Measurements from ENCODE around the gene DVL1.

DVL1 gene

DNA sequence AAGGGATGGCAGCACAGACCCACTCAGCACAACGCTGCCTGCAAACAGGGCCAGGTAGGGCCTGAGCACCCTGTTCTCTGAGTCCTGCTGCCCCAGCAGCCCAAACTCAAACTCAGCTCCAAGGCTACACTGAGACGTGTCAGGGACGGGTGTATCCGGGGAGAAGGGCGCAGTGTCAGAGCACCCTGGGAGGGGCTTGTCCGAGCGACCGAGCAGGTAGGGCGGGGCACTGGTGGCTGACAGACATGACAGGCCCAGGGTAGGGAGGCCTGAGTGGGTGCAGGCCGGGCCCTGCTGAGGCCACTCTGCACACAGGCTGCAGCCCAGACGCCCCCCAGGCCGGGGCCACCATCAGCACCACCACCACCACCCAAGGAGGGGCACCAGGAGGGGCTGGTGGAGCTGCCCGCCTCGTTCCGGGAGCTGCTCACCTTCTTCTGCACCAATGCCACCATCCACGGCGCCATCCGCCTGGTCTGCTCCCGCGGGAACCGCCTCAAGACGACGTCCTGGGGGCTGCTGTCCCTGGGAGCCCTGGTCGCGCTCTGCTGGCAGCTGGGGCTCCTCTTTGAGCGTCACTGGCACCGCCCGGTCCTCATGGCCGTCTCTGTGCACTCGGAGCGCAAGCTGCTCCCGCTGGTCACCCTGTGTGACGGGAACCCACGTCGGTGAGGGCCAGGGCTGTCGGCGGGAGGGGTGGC lies 63.5 kb downstream of the DVL1 start:
- no peak for DNase-seq (ENCODE audit: low read depth)
- TF ChIP-seq MYC (IDR thresholded peaks at IDR 0.05; ENCODE audit: low read depth, low read length) (no peak), POLR2A (IDR thresholded peaks at IDR 0.05; ENCODE audit: extremely low read depth, insufficient read length) (no peak)
- TF ChIP-seq, protein P1, sequence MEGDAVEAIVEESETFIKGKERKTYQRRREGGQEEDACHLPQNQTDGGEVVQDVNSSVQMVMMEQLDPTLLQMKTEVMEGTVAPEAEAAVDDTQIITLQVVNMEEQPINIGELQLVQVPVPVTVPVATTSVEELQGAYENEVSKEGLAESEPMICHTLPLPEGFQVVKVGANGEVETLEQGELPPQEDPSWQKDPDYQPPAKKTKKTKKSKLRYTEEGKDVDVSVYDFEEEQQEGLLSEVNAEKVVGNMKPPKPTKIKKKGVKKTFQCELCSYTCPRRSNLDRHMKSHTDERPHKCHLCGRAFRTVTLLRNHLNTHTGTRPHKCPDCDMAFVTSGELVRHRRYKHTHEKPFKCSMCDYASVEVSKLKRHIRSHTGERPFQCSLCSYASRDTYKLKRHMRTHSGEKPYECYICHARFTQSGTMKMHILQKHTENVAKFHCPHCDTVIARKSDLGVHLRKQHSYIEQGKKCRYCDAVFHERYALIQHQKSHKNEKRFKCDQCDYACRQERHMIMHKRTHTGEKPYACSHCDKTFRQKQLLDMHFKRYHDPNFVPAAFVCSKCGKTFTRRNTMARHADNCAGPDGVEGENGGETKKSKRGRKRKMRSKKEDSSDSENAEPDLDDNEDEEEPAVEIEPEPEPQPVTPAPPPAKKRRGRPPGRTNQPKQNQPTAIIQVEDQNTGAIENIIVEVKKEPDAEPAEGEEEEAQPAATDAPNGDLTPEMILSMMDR (IDR thresholded peaks at IDR 0.05; ENCODE audit: low read depth, low read length) = no peak
- TF ChIP-seq, protein P2, sequence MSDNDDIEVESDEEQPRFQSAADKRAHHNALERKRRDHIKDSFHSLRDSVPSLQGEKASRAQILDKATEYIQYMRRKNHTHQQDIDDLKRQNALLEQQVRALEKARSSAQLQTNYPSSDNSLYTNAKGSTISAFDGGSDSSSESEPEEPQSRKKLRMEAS (IDR thresholded peaks at IDR 0.05; ENCODE audit: low read depth, low read length) = no peak
- H3K4me3 ChIP-seq (ENCODE audit: low read depth, low read length) = no peak overlapping the region

Measured in NB4 (cell line).